Measurements from ENCODE around the gene ACTMAP. TPM values are rescaled to one million over a fixed set of nuclear protein-coding genes. Genes with fewer than 3 reads are reported as not detected.

Gene ACTMAP
- total RNA-seq, 1 experiment from 2014 or later = 5.5 TPM

DNA sequence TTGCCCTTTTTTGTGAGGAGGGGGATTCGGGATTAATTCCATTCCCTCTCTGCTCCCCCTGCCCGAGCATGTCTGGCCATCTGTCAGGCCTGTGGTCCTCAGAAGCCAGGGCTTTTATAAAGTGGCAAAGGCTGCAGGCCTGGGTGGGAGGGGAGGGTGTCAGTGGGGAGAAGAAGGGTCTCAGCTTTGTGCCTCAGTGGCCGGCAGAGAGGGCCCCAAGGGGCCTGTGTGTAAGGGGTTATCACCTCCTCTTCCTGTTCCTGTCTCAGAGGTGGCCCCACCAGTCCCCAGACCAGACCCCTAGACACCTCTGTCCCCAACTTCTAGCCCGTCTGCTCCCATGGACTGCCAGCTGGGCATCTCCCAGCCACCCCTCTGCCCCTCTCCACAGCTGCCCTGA is 56.4 kb downstream of the ACTMAP start:
- POLR2A ChIA-PET = no interaction called here
- in situ Hi-C loops (cut with HindIII; ENCODE audit: low pct_unique_long_range_greater_than_20kb, low sequenced_read_pairs) = no loop called here
- no peak for TF ChIP-seq TCF7L2 (IDR thresholded peaks at IDR 0.05; ENCODE audit: low read depth, low read length)
- TF ChIP-seq SIN3A (IDR thresholded peaks at IDR 0.05; ENCODE audit: borderline replicate concordance, insufficient read depth, low read depth, low read length) = no peak
- TF ChIP-seq POLR2AphosphoS5 (IDR thresholded peaks at IDR 0.05; ENCODE audit: low read depth, low read length) = no peak
- Histone ChIP-seq H3K9me3 (ENCODE audit: control insufficient read depth, insufficient read depth, low read depth, low read length) (no peaks in the 10 kb centered on the region), H3K27ac (ENCODE audit: low read length) (no peak overlapping the region), H3K4me3 (ENCODE audit: low read depth in 2 of 2, low read length in 2 of 2) (no peak overlapping the region), H3K4me1 (ENCODE audit: control insufficient read depth, insufficient read depth, low read length) (peaks cover 9% of the 10 kb centered on the region), H3K36me3 (ENCODE audit: control insufficient read depth, insufficient read depth, low read length) (no peaks in the 10 kb centered on the region), H3K27me3 (ENCODE audit: control insufficient read depth, insufficient read depth, low read length) (no peaks in the 10 kb centered on the region)
- DNase-seq (ENCODE audit: low read depth, low spot score) = no peak
- CTCF ChIA-PET = no interaction called here
- intact Hi-C loops (cut with micrococcal nuclease; ENCODE audit: unreplicated experiment) = no loop called here
- no peak for ATAC-seq
- no TSS peak for BruUV-seq (replicated peaks)

DNA sequence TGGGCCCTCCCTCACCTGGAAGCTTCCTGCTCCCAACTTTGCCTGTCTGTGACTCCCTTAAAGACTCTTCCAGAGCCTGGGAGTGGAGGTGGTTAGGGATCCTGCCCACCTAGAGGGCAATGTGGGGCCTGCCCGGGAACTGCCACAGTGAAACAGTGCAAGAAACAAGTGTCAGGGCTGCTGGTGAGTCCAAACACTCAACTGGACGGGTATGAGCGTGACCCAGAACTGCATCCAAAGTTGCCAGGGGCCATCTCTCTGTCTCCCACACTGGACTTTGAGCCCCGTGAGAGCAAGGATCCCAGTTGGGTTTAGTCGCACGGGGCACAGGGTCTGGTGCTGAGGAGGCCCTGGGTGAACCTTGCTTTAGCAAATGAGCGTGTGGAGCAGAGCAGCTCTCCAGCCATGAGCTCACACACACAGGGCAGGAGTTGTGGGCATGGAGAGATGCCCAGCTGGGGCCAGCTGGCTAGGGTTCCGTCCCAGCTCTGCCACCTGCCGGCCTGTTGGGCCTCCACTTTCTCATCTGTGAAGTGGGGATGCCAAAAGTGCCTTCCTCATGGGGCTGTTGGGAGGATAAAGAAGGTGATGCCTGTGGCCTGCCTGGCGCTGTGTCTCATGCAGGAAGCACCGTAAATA is 57.0 kb downstream of the ACTMAP start:
- TF ChIP-seq TCF7L2 (IDR thresholded peaks at IDR 0.05; ENCODE audit: low read depth, low read length) (no peak), SIN3A (IDR thresholded peaks at IDR 0.05; ENCODE audit: borderline replicate concordance, insufficient read depth, low read depth, low read length) (no peak), POLR2AphosphoS5 (IDR thresholded peaks at IDR 0.05; ENCODE audit: low read depth, low read length) (no peak)
- TF ChIP-seq, protein P1, sequence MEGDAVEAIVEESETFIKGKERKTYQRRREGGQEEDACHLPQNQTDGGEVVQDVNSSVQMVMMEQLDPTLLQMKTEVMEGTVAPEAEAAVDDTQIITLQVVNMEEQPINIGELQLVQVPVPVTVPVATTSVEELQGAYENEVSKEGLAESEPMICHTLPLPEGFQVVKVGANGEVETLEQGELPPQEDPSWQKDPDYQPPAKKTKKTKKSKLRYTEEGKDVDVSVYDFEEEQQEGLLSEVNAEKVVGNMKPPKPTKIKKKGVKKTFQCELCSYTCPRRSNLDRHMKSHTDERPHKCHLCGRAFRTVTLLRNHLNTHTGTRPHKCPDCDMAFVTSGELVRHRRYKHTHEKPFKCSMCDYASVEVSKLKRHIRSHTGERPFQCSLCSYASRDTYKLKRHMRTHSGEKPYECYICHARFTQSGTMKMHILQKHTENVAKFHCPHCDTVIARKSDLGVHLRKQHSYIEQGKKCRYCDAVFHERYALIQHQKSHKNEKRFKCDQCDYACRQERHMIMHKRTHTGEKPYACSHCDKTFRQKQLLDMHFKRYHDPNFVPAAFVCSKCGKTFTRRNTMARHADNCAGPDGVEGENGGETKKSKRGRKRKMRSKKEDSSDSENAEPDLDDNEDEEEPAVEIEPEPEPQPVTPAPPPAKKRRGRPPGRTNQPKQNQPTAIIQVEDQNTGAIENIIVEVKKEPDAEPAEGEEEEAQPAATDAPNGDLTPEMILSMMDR (IDR thresholded peaks at IDR 0.05) = no peak
- TF ChIP-seq, protein P2, sequence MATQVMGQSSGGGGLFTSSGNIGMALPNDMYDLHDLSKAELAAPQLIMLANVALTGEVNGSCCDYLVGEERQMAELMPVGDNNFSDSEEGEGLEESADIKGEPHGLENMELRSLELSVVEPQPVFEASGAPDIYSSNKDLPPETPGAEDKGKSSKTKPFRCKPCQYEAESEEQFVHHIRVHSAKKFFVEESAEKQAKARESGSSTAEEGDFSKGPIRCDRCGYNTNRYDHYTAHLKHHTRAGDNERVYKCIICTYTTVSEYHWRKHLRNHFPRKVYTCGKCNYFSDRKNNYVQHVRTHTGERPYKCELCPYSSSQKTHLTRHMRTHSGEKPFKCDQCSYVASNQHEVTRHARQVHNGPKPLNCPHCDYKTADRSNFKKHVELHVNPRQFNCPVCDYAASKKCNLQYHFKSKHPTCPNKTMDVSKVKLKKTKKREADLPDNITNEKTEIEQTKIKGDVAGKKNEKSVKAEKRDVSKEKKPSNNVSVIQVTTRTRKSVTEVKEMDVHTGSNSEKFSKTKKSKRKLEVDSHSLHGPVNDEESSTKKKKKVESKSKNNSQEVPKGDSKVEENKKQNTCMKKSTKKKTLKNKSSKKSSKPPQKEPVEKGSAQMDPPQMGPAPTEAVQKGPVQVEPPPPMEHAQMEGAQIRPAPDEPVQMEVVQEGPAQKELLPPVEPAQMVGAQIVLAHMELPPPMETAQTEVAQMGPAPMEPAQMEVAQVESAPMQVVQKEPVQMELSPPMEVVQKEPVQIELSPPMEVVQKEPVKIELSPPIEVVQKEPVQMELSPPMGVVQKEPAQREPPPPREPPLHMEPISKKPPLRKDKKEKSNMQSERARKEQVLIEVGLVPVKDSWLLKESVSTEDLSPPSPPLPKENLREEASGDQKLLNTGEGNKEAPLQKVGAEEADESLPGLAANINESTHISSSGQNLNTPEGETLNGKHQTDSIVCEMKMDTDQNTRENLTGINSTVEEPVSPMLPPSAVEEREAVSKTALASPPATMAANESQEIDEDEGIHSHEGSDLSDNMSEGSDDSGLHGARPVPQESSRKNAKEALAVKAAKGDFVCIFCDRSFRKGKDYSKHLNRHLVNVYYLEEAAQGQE (IDR thresholded peaks at IDR 0.05; ENCODE audit: insufficient read depth in 1 of 2, low read depth in 2 of 2, low read length in 1 of 2) = no peak
- H3K4me3 ChIP-seq (ENCODE audit: low read depth in 2 of 2, low read length in 2 of 2) = no peak overlapping the region
- H3K27ac ChIP-seq (ENCODE audit: low read length) = no peak overlapping the region
- BruUV-seq (replicated peaks) = no TSS peak
- H3K4me1 ChIP-seq (ENCODE audit: control insufficient read depth, insufficient read depth, low read length) = peaks cover 9% of the 10 kb centered on the region
- in situ Hi-C loops (cut with HindIII; ENCODE audit: low pct_unique_long_range_greater_than_20kb, low sequenced_read_pairs) (no loop called here), intact Hi-C loops (cut with micrococcal nuclease; ENCODE audit: unreplicated experiment) (no loop called here)
- H3K9me3 ChIP-seq (ENCODE audit: control insufficient read depth, insufficient read depth, low read depth, low read length) = no peaks in the 10 kb centered on the region
- ChIA-PET POLR2A (no interaction called here), CTCF (no interaction called here)
- no peaks in the 10 kb centered on the region for H3K27me3 ChIP-seq (ENCODE audit: control insufficient read depth, insufficient read depth, low read length)
- H3K36me3 ChIP-seq (ENCODE audit: control insufficient read depth, insufficient read depth, low read length) = no peaks in the 10 kb centered on the region
- ATAC-seq (no peak), DNase-seq (ENCODE audit: low read depth, low spot score) (no peak)

DNA sequence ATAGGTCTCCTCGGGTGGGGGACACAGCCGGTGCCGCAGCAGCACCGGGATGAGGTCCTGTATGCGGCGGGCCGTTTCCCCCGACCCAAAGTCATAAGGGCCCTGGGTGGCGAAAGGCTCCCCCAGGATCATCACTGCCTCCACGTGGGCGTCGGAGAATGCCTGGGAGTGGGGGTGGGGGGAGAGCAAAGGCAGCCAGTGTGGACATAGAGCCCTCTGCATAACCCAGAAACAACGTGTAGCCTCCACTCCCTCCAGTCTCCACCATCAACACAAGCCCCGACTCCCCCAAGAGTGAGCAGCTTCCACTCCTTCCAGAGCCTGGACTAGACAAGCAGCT is 58.1 kb downstream of the ACTMAP start:
- POLR2A ChIA-PET = no interaction called here
- no TSS peak for BruUV-seq (replicated peaks)
- TF ChIP-seq, protein P1 (IDR thresholded peaks at IDR 0.05) = no peak
- TF ChIP-seq TCF7L2 (IDR thresholded peaks at IDR 0.05; ENCODE audit: low read depth, low read length) (no peak), SIN3A (IDR thresholded peaks at IDR 0.05; ENCODE audit: borderline replicate concordance, insufficient read depth, low read depth, low read length) (no peak), POLR2AphosphoS5 (IDR thresholded peaks at IDR 0.05; ENCODE audit: low read depth, low read length) (no peak)
- TF ChIP-seq, protein P2 (IDR thresholded peaks at IDR 0.05; ENCODE audit: insufficient read depth in 1 of 2, low read depth in 2 of 2, low read length in 1 of 2) = no peak

More for the DNA sequence above, 58.1 kb downstream of the ACTMAP start:
- Histone ChIP-seq H3K36me3 (ENCODE audit: control insufficient read depth, insufficient read depth, low read length) (no peaks in the 10 kb centered on the region), H3K27ac (ENCODE audit: low read length) (no peak overlapping the region), H3K4me1 (ENCODE audit: control insufficient read depth, insufficient read depth, low read length) (peaks cover 9% of the 10 kb centered on the region), H3K27me3 (ENCODE audit: control insufficient read depth, insufficient read depth, low read length) (no peaks in the 10 kb centered on the region), H3K4me3 (ENCODE audit: low read depth in 2 of 2, low read length in 2 of 2) (no peak overlapping the region), H3K9me3 (ENCODE audit: control insufficient read depth, insufficient read depth, low read depth, low read length) (no peaks in the 10 kb centered on the region)
- intact Hi-C loops (cut with micrococcal nuclease; ENCODE audit: unreplicated experiment) = no loop called here
- no peak for ATAC-seq
- DNase-seq (ENCODE audit: low read depth, low spot score) = no peak
- in situ Hi-C loops (cut with HindIII; ENCODE audit: low pct_unique_long_range_greater_than_20kb, low sequenced_read_pairs) = no loop called here
- CTCF ChIA-PET = no interaction called here
